ENCODE measurements around the gene LY6G6F.

DNA sequence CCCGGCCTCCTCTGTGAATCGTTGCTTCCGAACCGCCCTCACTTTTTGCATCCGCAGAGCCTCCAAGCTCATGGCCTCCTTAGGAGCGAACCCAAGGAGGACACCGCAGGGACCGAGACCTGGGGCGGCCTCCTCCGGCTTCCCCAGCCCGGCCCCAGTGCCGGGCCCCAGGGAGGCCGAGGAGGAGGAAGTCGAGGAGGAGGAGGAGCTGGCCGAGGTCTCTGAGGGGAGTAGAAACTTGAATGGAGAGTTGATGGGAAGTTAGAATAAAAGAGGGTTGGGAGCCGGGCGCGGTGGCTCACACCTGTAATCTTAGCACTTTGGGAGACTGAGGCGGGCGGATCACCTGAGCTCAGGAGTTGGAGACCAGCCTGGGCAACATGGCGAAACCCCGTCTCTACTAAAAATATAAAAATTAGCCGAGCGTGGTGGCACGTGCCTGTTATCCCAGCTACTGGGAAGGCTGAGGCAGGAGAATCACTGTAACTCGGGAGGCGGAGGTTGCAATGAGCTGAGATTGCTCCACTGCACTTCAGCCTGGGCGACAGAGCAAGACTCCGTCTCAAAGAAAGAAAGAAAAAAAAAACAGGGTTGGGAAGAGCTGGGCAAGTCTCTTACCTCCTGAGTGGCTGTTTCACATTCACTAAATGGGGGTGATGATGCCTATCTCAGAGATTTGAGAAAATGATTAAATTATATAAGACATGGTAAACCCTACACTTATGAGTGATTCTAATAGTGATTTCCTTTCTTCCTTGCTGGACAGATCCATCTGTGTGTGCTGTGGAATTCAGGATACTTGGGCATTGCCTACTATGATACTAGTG, 33.9 kb downstream of the LY6G6F start:
- no peak for TF ChIP-seq EZH2 (IDR thresholded peaks at IDR 0.05)
- no peak for TF ChIP-seq POLR2AphosphoS5 (IDR thresholded peaks at IDR 0.05; ENCODE audit: borderline replicate concordance, low read depth, low read length)
- no peak for TF ChIP-seq FOXP2 (optimal IDR thresholded peaks at IDR 0.05; ENCODE audit: control extremely low read depth, extremely low read length, insufficient read depth)
